Right lobe of liver (tissue), 6 donors: Measurements from ENCODE around the gene AASDH. TPM values are rescaled to one million over a fixed set of nuclear protein-coding genes. Genes with fewer than 3 reads are reported as not detected.

ENCODE experiments used
- ATAC-seq, 4 donors: fragments of 200-7000 bp; cut with Tn5 transposase; one replicate each; pipeline ENCODE4 v1.9.1; 2020; ENCODE audit warnings: mild to moderate bottlenecking in 4 of 4, moderate library complexity in 4 of 4
- DNase-seq, 3 donors: peaks; one replicate each; pipeline ENCODE4 v3.0.0-alpha.2; 2020
- H3K27ac ChIP-seq, 3 donors: fragments of 200-600 bp; one replicate each; pipeline ENCODE4 v1.8.0; 2022
- H3K27me3 ChIP-seq, 2 donors: fragments of 200-600 bp; one replicate each; pipeline ENCODE4 v1.8.0; 2022
- H3K36me3 ChIP-seq, 4 donors: fragments of 200-600 bp; sonication (generic) in 1 of 4; one replicate each; pipeline versions ENCODE4 v1.5.1 to v1.8.0; 2017 to 2022; ENCODE audit warnings: control low read depth in 1 of 4
- H3K4me1 ChIP-seq, 4 donors: fragments of 200-600 bp; sonication (generic) in 1 of 4; one replicate each; pipeline versions ENCODE4 v1.5.1 to v1.8.0; 2017 to 2022; ENCODE audit warnings: control low read depth in 1 of 4
- H3K4me3 ChIP-seq, 3 donors: fragments of 200-600 bp; one replicate each; pipeline ENCODE4 v1.8.0; 2022
- H3K9me3 ChIP-seq, 4 donors: fragments of 200-600 bp; sonication (generic) in 1 of 4; one replicate each; pipeline versions ENCODE4 v1.5.1 to v1.8.0; 2017 to 2022; ENCODE audit warnings: control low read depth in 1 of 4
- CTCF ChIP-seq, 4 donors: fragments of 200-600 bp in 3 of 4; fragments of 450-650 bp in 1 of 4; IDR thresholded peaks; one replicate each; pipeline versions ENCODE4 v1.5.1 to v1.8.0; 2016 to 2022; ENCODE audit warnings: antibody characterized with exemption in 4 of 4, mild to moderate bottlenecking in 2 of 4
- POLR2A ChIP-seq: fragments of 450-650 bp; IDR thresholded peaks from one replicate; pipeline ENCODE4 v1.6.1; 2017; ENCODE audit warnings: antibody characterized with exemption, mild to moderate bottlenecking
- WGBS: methylation state at CpG from one replicate; pipeline ENCODE4 v1.1.6; 2018; ENCODE audit warnings: low coverage, low lambda C conversion rate; ENCODE audit not compliant: insufficient coverage; ENCODE audit errors: missing lambda C conversion rate; 5-methylcytosine and 5-hydroxymethylcytosine counted together
- intact Hi-C, 2 donors: fragments of 100-400 bp; cut with DNase I; formaldehyde crosslinking; loops; one replicate each; pipeline versions ENCODE4 v1.11.2 to v1.14.1; 2022
- total RNA-seq, 6 experiments: library from RNA; depleted of rRNA in 2 of 6; stranded (reverse); fragments of >200 nt in 2 of 6; fragmentation: NEBNext Ultra II Directional in 3 of 6; extraction: Animal tissue kit (Norgen Biotek cat#: 25700) in 3 of 6; gene quantifications; one replicate each; pipeline versions ENCODE4 v1.1.0 to v1.2.4, GENCODE V29; 2016 to 2023
- donor health status: DM: no; HTN: yes; CAD: no.
- donor health status: DM: no; HTN: no; CAD: no.
- donor health status: DM: no; HTN: no; CAD: no.
- donor health status: DM: no; HTN: yes; CAD: no.
- donor health status: DM: no; HTN: yes; CAD: no.

Gene AASDH
- total RNA-seq, 6 experiments from 2014 or later: 4.8 to 10.1 (median 5.5) TPM

- no peak for ATAC-seq
- DNase-seq: no peak
- WGBS: 100% methylated on average over 3 of the region's 3 CpGs
- no peaks in the 10 kb centered on the region for H3K4me1 ChIP-seq
- no peak overlapping the region for H3K4me3 ChIP-seq
- H3K27ac ChIP-seq: no peak overlapping the region
- H3K27me3 ChIP-seq: no peaks in the 10 kb centered on the region
- TF ChIP-seq CTCF (IDR thresholded peaks at IDR 0.05) (no peak), POLR2A (no peak)
- peaks cover 0 to 10% (median 2%) of the 10 kb centered on the region in 4 donors for H3K36me3 ChIP-seq
- H3K9me3 ChIP-seq: no peaks in the 10 kb centered on the region
- intact Hi-C loops: no loop called here
Observed at GRCh38 chr4:56348576-56348975, 38.7 kb downstream of the AASDH start.

- 92% methylated on average over 4 of the region's 4 CpGs for WGBS
- H3K27me3 ChIP-seq: no peaks in the 10 kb centered on the region
Observed at GRCh38 chr4:56345458-56345857, 41.8 kb downstream of the AASDH start.

GRCh38 chr4:56342746-56343145 is 44.5 kb downstream of the AASDH start:
- ATAC-seq (no peak), DNase-seq (no peak)

More at GRCh38 chr4:56345458-56345857, 41.8 kb downstream of the AASDH start:
- no peak for DNase-seq
- TF ChIP-seq CTCF (IDR thresholded peaks at IDR 0.05) (no peak), POLR2A (no peak)
- Histone ChIP-seq H3K9me3 (no peaks in the 10 kb centered on the region), H3K4me1 (no peaks in the 10 kb centered on the region), H3K4me3 (no peak overlapping the region), H3K36me3 (peaks cover 0 to 10% (median 2%) of the 10 kb centered on the region in 4 donors), H3K27ac (no peak overlapping the region)
- no peak for ATAC-seq
- intact Hi-C loops: no loop called here

GRCh38 chr4:56330691-56331090 is 56.6 kb downstream of the AASDH start:
- Histone ChIP-seq H3K27ac (no peak overlapping the region), H3K4me1 (no peaks in the 10 kb centered on the region), H3K4me3 (no peak overlapping the region), H3K36me3 (no peaks in the 10 kb centered on the region), H3K27me3 (no peaks in the 10 kb centered on the region), H3K9me3 (no peaks in the 10 kb centered on the region)
- 58% methylated on average over 2 of the region's 2 CpGs for WGBS
- no peak for TF ChIP-seq POLR2A
- no peak for TF ChIP-seq CTCF (IDR thresholded peaks at IDR 0.05)
- ATAC-seq (no peak), DNase-seq (no peak)
- intact Hi-C loops: no loop called here

More at GRCh38 chr4:56342746-56343145, 44.5 kb downstream of the AASDH start:
- no peak for TF ChIP-seq POLR2A
- no peak for TF ChIP-seq CTCF (IDR thresholded peaks at IDR 0.05)
- 57% methylated on average over 1 of the region's 1 CpG for WGBS
- H3K27me3 ChIP-seq: no peaks in the 10 kb centered on the region
- intact Hi-C loops: no loop called here
- peaks cover 0 to 2% (median 0%) of the 10 kb centered on the region in 4 donors for H3K36me3 ChIP-seq
- no peak overlapping the region for H3K4me3 ChIP-seq
- no peaks in the 10 kb centered on the region for H3K4me1 ChIP-seq
- H3K9me3 ChIP-seq: no peaks in the 10 kb centered on the region
- H3K27ac ChIP-seq: no peak overlapping the region

DNA sequence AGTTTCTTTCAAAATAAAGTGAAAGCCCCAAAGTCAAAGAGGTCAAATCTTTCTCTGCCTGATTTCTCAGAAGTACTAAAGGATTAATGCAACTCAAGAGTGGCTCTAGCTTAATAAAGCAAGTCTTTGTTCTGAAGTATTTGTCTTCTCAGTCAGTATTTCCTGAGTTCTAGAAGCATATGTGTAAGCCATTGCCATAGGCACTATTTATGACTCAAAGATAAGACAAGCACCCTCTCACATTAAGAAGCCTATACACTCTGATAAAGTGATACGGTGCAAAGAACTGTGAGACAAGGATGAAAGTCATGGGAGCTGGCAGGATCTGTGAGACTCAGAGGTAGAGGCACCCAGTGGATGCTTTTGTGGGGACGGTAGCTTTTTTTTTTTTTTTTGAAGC is 60.9 kb downstream of the AASDH start:
- H3K4me3 ChIP-seq: no peak overlapping the region
- WGBS: 71% methylated on average over 1 of the region's 2 CpGs
- no peaks in the 10 kb centered on the region for H3K27me3 ChIP-seq
- H3K4me1 ChIP-seq: no peaks in the 10 kb centered on the region
- H3K36me3 ChIP-seq: no peaks in the 10 kb centered on the region
- TF ChIP-seq POLR2A (no peak), CTCF (IDR thresholded peaks at IDR 0.05) (no peak)
- no peak for ATAC-seq
- intact Hi-C loops: no loop called here
- H3K27ac ChIP-seq: no peak overlapping the region
- no peaks in the 10 kb centered on the region for H3K9me3 ChIP-seq
- no peak for DNase-seq
